GM12878 (cell line): ENCODE data around the gene NLRC3. TPM values are rescaled to one million over a fixed set of nuclear protein-coding genes. Genes with fewer than 3 reads are reported as not detected.

Source experiments
- ATAC-seq: fragments of 200-7000 bp; cut with Tn5 transposase; 3 replicates; pipeline ENCODE4 v1.9.1; 2020; ENCODE audit warnings: mild to moderate bottlenecking, moderate library complexity
- BruUV-seq: library from RNA; stranded (reverse); fragments of 400-500 nt; replicated peaks from 2 replicates; lab custom pipeline; 2021; lab: Mats Ljungman, UMichigan
- CTCF ChIA-PET: fragments of 300-600 bp; sonication (Branson Sonifier 250); formaldehyde crosslinking; extraction: SDS; loops from one replicate; lab custom pipeline; 2021; ENCODE audit warnings: inconsistent platforms; lab: Yijun Ruan, JAX
- POLR2A ChIA-PET: fragments of 350-600 bp; formaldehyde crosslinking; extraction: SDS; loops from one replicate; lab custom pipeline; 2021; ENCODE audit warnings: inconsistent platforms; lab: Charles Lee
- RAD21 ChIA-PET: fragments of 300-600 bp; sonication (Branson Sonifier 250); formaldehyde crosslinking; loops from one replicate; lab custom pipeline; 2023; ENCODE audit warnings: antibody characterized with exemption; ENCODE audit not compliant: unreplicated experiment; lab: Charles Lee
- SMC1A ChIA-PET: fragments of 300-600 bp; sonication (Branson Sonifier 250); formaldehyde crosslinking; loops from one replicate; lab custom pipeline; 2023; ENCODE audit not compliant: unreplicated experiment, uncharacterized antibody; lab: Charles Lee
- DNase-seq: peaks from one replicate; pipeline ENCODE4 v3.0.0-alpha.2; 2011; ENCODE audit warnings: low read depth, low spot score
- FAIRE-seq: peaks from 3 replicates; lab custom pipeline; 2011; peaks lifted over from hg19 to GRCh38; lab: Jason Lieb, UNC
- H2AFZ ChIP-seq: 2 replicates; pipeline ENCODE4 v1.6.0; 2011; ENCODE audit warnings: low read depth, low read length, control low read depth; ENCODE audit not compliant: control insufficient read depth
- H3K27ac ChIP-seq: 2 replicates; pipeline ENCODE4 v1.5.1; 2011; ENCODE audit warnings: control low read depth; ENCODE audit not compliant: control insufficient read depth, insufficient read depth
- H3K27me3 ChIP-seq, 2 experiments: replicated peaks in 1 of 2; 2 replicates each; pipeline versions ENCODE4 v1.6.0 to v1.6.1; 2011; ENCODE audit warnings: low read length in 1 of 2; ENCODE audit not compliant: control insufficient read depth in 2 of 2, insufficient read depth in 2 of 2
- H3K36me3 ChIP-seq, 2 experiments: 2 replicates each; pipeline ENCODE4 v1.5.1; 2011; ENCODE audit warnings: low read length in 1 of 2; ENCODE audit not compliant: control insufficient read depth in 2 of 2, insufficient read depth in 2 of 2
- H3K4me1 ChIP-seq: 2 replicates; pipeline ENCODE4 v1.6.1; 2011; ENCODE audit warnings: mild to moderate bottlenecking, low read length, moderate library complexity, mixed read lengths; ENCODE audit not compliant: control insufficient read depth, insufficient read depth
- H3K4me2 ChIP-seq: 2 replicates; pipeline ENCODE4 v1.6.0; 2011; ENCODE audit warnings: control low read depth; ENCODE audit not compliant: control insufficient read depth, insufficient read depth
- H3K4me3 ChIP-seq: fragments of 200-600 bp; sonication (generic); 2 replicates; pipeline ENCODE4 v1.5.1; 2016
- H3K79me2 ChIP-seq: 2 replicates; pipeline ENCODE4 v1.6.0; 2011; ENCODE audit warnings: low read length; ENCODE audit not compliant: control insufficient read depth, insufficient read depth
- H3K9ac ChIP-seq: 2 replicates; pipeline ENCODE4 v1.8.0; 2011; ENCODE audit warnings: low read length, control low read depth, mixed read lengths; ENCODE audit not compliant: control insufficient read depth, insufficient read depth
- H3K9me3 ChIP-seq: replicated peaks from 3 replicates; pipeline ENCODE4 v1.5.1; 2011; ENCODE audit warnings: mild to moderate bottlenecking, low read length; ENCODE audit not compliant: control insufficient read depth, insufficient read depth
- H4K20me1 ChIP-seq: 2 replicates; pipeline ENCODE4 v1.6.0; 2011; ENCODE audit not compliant: control insufficient read depth, insufficient read depth
- ATF7 ChIP-seq: fragments of 450-650 bp; IDR thresholded peaks from 2 replicates; pipeline ENCODE4 v1.6.1; 2016; ENCODE audit warnings: low read depth, mild to moderate bottlenecking
- BMI1 ChIP-seq: fragments of 450-650 bp; IDR thresholded peaks from 2 replicates; pipeline ENCODE4 v1.6.1; 2016; ENCODE audit warnings: mild to moderate bottlenecking, moderate library complexity, borderline replicate concordance
- EP300 ChIP-seq, 2 experiments: fragments of 150-350 bp in 1 of 2; IDR thresholded peaks; 2 replicates each; pipeline ENCODE4 v1.6.1; 2011 to 2012; ENCODE audit warnings: low read depth in 2 of 2, low read length in 2 of 2, borderline replicate concordance in 1 of 2, improper control_type of control experiment in 1 of 2, inconsistent platforms in 1 of 2; ENCODE audit not compliant: control insufficient read depth in 1 of 2
- FOXK2 ChIP-seq: fragments of 450-650 bp; IDR thresholded peaks from 2 replicates; pipeline ENCODE4 v1.6.1; 2017; ENCODE audit warnings: mild to moderate bottlenecking, moderate library complexity
- HDAC2 ChIP-seq: fragments of 200-600 bp; sonication (generic); IDR thresholded peaks from 2 replicates; pipeline ENCODE4 v1.6.1; 2017
- HDGF ChIP-seq: fragments of 450-650 bp; IDR thresholded peaks from 2 replicates; pipeline ENCODE4 v1.6.1; 2016; ENCODE audit warnings: antibody characterized with exemption
- JUND ChIP-seq: IDR thresholded peaks from 2 replicates; pipeline ENCODE4 v1.6.1; 2012; ENCODE audit warnings: low read depth, mild to moderate bottlenecking, low read length, improper control_type of control experiment, moderate library complexity
- KLF5 ChIP-seq: fragments of 450-650 bp; IDR thresholded peaks from 2 replicates; pipeline ENCODE4 v1.6.1; 2014; ENCODE audit warnings: mild to moderate bottlenecking; ENCODE audit not compliant: partially characterized antibody
- MEF2B ChIP-seq: fragments of 450-650 bp; IDR thresholded peaks from 2 replicates; pipeline ENCODE4 v1.6.1; 2018; ENCODE audit warnings: mild to moderate bottlenecking, moderate library complexity; ENCODE audit not compliant: partially characterized antibody, poor library complexity, severe bottlenecking
- NBN ChIP-seq: fragments of 450-650 bp; IDR thresholded peaks from 2 replicates; pipeline ENCODE4 v1.6.1; 2016
- NFXL1 ChIP-seq: fragments of 450-650 bp; IDR thresholded peaks from 2 replicates; pipeline ENCODE4 v1.6.1; 2017; ENCODE audit warnings: antibody characterized with exemption, mild to moderate bottlenecking, borderline replicate concordance
- NR2C2 ChIP-seq: IDR thresholded peaks from 2 replicates; pipeline ENCODE4 v1.6.1; 2011; ENCODE audit warnings: borderline replicate concordance, low read depth; ENCODE audit not compliant: control insufficient read depth, insufficient read length
- RBBP5 ChIP-seq: fragments of 200-600 bp; sonication (generic); conservative IDR thresholded peaks from 2 replicates; pipeline ENCODE4 v1.6.1; 2016
- SMARCA5 ChIP-seq: fragments of 450-650 bp; IDR thresholded peaks from 2 replicates; pipeline ENCODE4 v1.6.1; 2017; ENCODE audit warnings: mild to moderate bottlenecking
- SMC3 ChIP-seq: IDR thresholded peaks from 2 replicates; pipeline ENCODE4 v1.6.1; 2011; ENCODE audit warnings: low read length, improper control_type of control experiment, borderline replicate concordance
- STAT1 ChIP-seq: fragments of 450-650 bp; conservative IDR thresholded peaks from 2 replicates; pipeline ENCODE4 v1.6.1; 2014; ENCODE audit warnings: antibody characterized with exemption, mild to moderate bottlenecking
- TARDBP ChIP-seq: IDR thresholded peaks from 2 replicates; pipeline ENCODE4 v1.6.1; 2016; ENCODE audit warnings: borderline replicate concordance
- TCF7 ChIP-seq: IDR thresholded peaks from 2 replicates; pipeline ENCODE4 v1.6.1; 2014; ENCODE audit warnings: antibody characterized with exemption, borderline replicate concordance
- ZNF24 ChIP-seq: fragments of 450-650 bp; IDR thresholded peaks from 2 replicates; pipeline ENCODE4 v1.6.1; 2017; ENCODE audit warnings: antibody characterized with exemption, mild to moderate bottlenecking
- WGBS: methylation state at CpG from one replicate; pipeline ENCODE4 v1.1.6; 2016; ENCODE audit warnings: low lambda C conversion rate; ENCODE audit not compliant: insufficient replicate concordance, insufficient coverage; ENCODE audit errors: missing lambda C conversion rate; 5-methylcytosine and 5-hydroxymethylcytosine counted together
- in situ Hi-C: fragments of 300-500 bp; cut with MboI; formaldehyde crosslinking; loops from 9 replicates; pipeline ENCODE4 v1.14.3; 2018; ENCODE audit warnings: mixed read lengths
- intact Hi-C: fragments of 100-400 bp; cut with micrococcal nuclease; formaldehyde crosslinking; loops from one replicate; pipeline ENCODE4 v1.14.2; 2022; ENCODE audit not compliant: unreplicated experiment
- polyA plus RNA-seq, 11 experiments: library from polyadenylated mRNA; depleted of rRNA in 4 of 11; unstranded in 6 of 11; stranded (reverse) in 5 of 11; fragments of >200 nt; fragmentation: Nextera tagmentation in 4 of 11; fragmentation: Illumina TruSeq in 1 of 11; extraction: Ambion mirVana in 4 of 11; extraction: Trizol in 1 of 11; gene quantifications; 1 replicate in 1 of 11; 2 replicates in 10 of 11; pipeline versions ENCODE4 v1.2.1 to v1.2.3, GENCODE V29; 2011 to 2016; ENCODE audit warnings: inconsistent platforms in 2 of 11, missing spikeins in 2 of 11, low read depth in 1 of 11
- total RNA-seq, 4 experiments: library from RNA; depleted of rRNA in 3 of 4; stranded (reverse); fragments of >200 nt in 3 of 4; fragmentation: Illumina TruSeq in 1 of 4; extraction: Trizol in 1 of 4; gene quantifications; 2 replicates each; pipeline versions ENCODE4 v1.2.1 to v1.2.3, GENCODE V29; 2013 to 2021
- TF ChIP-seq, protein P1 (sequence below): fragments of 450-650 bp; IDR thresholded peaks from 2 replicates; pipeline ENCODE4 v1.6.1; 2014; ENCODE audit warnings: mild to moderate bottlenecking

NLRC3 gene
- total and polyA plus RNA-seq, 10 of the 15 experiments (the other 5 are each of a cell fraction or from before 2014, with no cell fraction given) = 2.2 to 17.8 (median 7.6) TPM

DNA sequence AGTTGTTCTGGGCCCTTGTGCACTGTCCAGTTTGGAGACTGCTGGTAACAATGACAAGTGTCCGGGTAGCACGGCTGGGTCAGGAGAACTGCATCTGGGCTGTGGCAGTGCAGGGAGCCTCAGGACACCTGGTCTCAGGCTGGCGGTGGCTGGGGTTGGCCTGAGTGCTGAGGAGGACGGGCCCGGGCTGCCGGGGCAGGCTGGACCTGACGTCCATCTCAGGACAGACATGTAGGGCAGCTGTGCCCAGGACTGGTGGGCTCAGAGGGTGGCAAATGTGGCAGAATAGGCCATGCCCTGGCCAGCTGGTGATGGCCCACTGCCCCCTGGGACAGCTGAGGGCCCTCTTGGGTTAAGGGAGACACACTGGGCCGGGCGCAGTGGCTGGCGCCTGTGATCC, 4.2 kb upstream of the NLRC3 start (continued):
- no peak for TF ChIP-seq BMI1
- TF ChIP-seq KLF5 = no peak
- TF ChIP-seq NFXL1 = no peak
- no peak for TF ChIP-seq FOXK2
- no peak for TF ChIP-seq RBBP5
- no peak for TF ChIP-seq STAT1
- TF ChIP-seq, all 136 proteins: peak for 0

DNA sequence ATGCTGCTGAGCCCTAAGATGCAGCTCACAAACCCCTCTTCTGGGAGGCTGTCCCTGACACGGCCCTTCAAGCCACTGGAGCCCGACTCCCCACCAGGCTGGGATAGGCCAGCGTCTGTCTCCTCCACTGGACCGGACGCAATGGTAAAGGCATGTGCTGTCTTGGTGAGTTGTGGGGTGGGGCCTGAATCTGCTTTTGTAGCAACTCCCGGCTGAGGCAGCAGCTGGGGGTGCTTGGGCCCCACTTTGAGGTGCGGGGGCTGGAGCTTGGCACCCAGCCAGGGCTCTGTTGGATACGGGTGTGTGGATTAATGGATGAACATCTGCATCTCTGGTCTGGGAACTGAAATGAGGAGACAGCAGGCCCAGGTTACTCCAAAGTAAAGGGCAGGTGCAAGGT, 3.5 kb upstream of the NLRC3 start:
- FAIRE-seq = no peak
- intact Hi-C loops = no loop called here
- Histone ChIP-seq H3K4me1 (peaks cover 39% of the 10 kb centered on the region), H3K79me2 (peaks cover 16% of the 10 kb centered on the region)
- BruUV-seq = no TSS peak
- RAD21 ChIA-PET = no interaction called here
- TF ChIP-seq STAT1 (no peak), NR2C2 (no peak), SMC3 (no peak), SMARCA5 (no peak), MEF2B (no peak), HDAC2 (no peak), JUND (no peak), ATF7 (no peak), TARDBP (no peak), HDGF (no peak), EP300 (IDR thresholded peaks at IDR 0.05; ENCODE audit: borderline replicate concordance in 1 of 2, control insufficient read depth in 1 of 2, low read depth in 2 of 2, low read length in 2 of 2) (no peak), NBN (no peak), ZNF24 (no peak), TCF7 (no peak)
- TF ChIP-seq, protein P1, sequence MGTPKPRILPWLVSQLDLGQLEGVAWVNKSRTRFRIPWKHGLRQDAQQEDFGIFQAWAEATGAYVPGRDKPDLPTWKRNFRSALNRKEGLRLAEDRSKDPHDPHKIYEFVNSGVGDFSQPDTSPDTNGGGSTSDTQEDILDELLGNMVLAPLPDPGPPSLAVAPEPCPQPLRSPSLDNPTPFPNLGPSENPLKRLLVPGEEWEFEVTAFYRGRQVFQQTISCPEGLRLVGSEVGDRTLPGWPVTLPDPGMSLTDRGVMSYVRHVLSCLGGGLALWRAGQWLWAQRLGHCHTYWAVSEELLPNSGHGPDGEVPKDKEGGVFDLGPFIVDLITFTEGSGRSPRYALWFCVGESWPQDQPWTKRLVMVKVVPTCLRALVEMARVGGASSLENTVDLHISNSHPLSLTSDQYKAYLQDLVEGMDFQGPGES = no peak
- TF ChIP-seq, all 136 proteins: peak for 0
- Histone ChIP-seq H3K4me3 (no peak overlapping the region), H3K4me2 (no peak overlapping the region), H3K9ac (no peak overlapping the region; the same call in 1 of the 2 replicates), H3K9me3 (no peaks in the 10 kb centered on the region), H2AFZ (no peak overlapping the region), H3K36me3 (peaks cover 0 to 2% of the 10 kb centered on the region in 2 experiments; a peak in 1 of 4 replicates), H3K27me3 (no peaks in the 10 kb centered on the region), H3K27ac (peak overlapping the region; percentile 57), H4K20me1 (no peaks in the 10 kb centered on the region)
- POLR2A ChIA-PET = interaction anchor here (0.6 to 1.4 kb wide), 2 partner anchors 29 to 59 kb away, joined by 3 read pairs; no protein-coding TSS in a partner anchor
- in situ Hi-C loops = no loop called here
- CTCF ChIA-PET = no interaction called here
- 98% methylated on average over 8 of the region's 8 CpGs for WGBS
- SMC1A ChIA-PET = no interaction called here
- DNase-seq (no peak), ATAC-seq (no peak)
